NCI-H2029 treated with DMSO at 0.1 percent for 48 hours (cell line): ENCODE data around the gene CTLA4.

Experiments
- DNase-seq: peaks from one replicate; lab custom pipeline; 2025; lab: John Stamatoyannopoulos, UW

Gene CTLA4

GRCh38 chr2:203891474-203891873 lies 23.9 kb downstream of the CTLA4 start:
- DNase-seq = no peak

GRCh38 chr2:203892207-203892606 lies 24.6 kb downstream of the CTLA4 start:
- DNase-seq = no peak

- no peak for DNase-seq
Observed at GRCh38 chr2:203893401-203893800, 25.8 kb downstream of the CTLA4 start.

- no peak for DNase-seq
Observed at GRCh38 chr2:203893840-203894239, 26.3 kb downstream of the CTLA4 start.

- no peak for DNase-seq
Observed at GRCh38 chr2:203894262-203894661, 26.7 kb downstream of the CTLA4 start.

GRCh38 chr2:203897544-203897943 lies 30.0 kb downstream of the CTLA4 start:
- no peak for DNase-seq

- no peak for DNase-seq
Observed at GRCh38 chr2:203898657-203899056, 31.1 kb downstream of the CTLA4 start.

- DNase-seq = no peak
Observed at GRCh38 chr2:203900253-203900652, 32.7 kb downstream of the CTLA4 start.

- no peak for DNase-seq
Observed at GRCh38 chr2:203904022-203904421, 36.5 kb downstream of the CTLA4 start.

GRCh38 chr2:203905656-203906055 lies 38.1 kb downstream of the CTLA4 start:
- no peak for DNase-seq

GRCh38 chr2:203908066-203908796 lies 40.7 kb downstream of the CTLA4 start:
- no peak for DNase-seq

GRCh38 chr2:203908797-203909185 lies 41.2 kb downstream of the CTLA4 start:
- no peak for DNase-seq

GRCh38 chr2:203909261-203909967 lies 41.8 kb downstream of the CTLA4 start:
- DNase-seq = no peak

GRCh38 chr2:203909974-203910373 lies 42.4 kb downstream of the CTLA4 start:
- no peak for DNase-seq

- DNase-seq = no peak
Observed at GRCh38 chr2:203913947-203914346, 46.4 kb downstream of the CTLA4 start.

- no peak for DNase-seq
Observed at GRCh38 chr2:203914546-203915182, 47.1 kb downstream of the CTLA4 start.

- DNase-seq = no peak
Observed at GRCh38 chr2:203915256-203915655, 47.7 kb downstream of the CTLA4 start.

GRCh38 chr2:203916756-203917155 lies 49.2 kb downstream of the CTLA4 start:
- no peak for DNase-seq

- no peak for DNase-seq
Observed at GRCh38 chr2:203918264-203918663, 50.7 kb downstream of the CTLA4 start.

- no peak for DNase-seq
Observed at GRCh38 chr2:203918839-203919238, 51.3 kb downstream of the CTLA4 start.
